Aorta (tissue), 5 donors: ENCODE measurements around the gene CD244. TPM values are rescaled to one million over a fixed set of nuclear protein-coding genes. Genes with fewer than 3 reads are reported as not detected.
"Not testable (repeated sequence)": the region's sequence is repeated elsewhere in the genome, so short reads cannot be mapped to it uniquely, and the experiment has no call there.

ENCODE experiments used
- ATAC-seq: fragments of 200-7000 bp; cut with Tn5 transposase; one replicate; pipeline ENCODE4 v1.9.1; 2022; ENCODE audit warnings: moderate library complexity; ENCODE audit not compliant: low FRiP score
- DNase-seq, 2 donors: peaks; one replicate each; pipeline ENCODE4 v3.0.0-alpha.2; 2020
- H3K27ac ChIP-seq, 2 donors: one replicate each; pipeline ENCODE4 v1.5.1; 2013; ENCODE audit warnings: low read length in 2 of 2, mild to moderate bottlenecking in 2 of 2, moderate library complexity in 2 of 2, control low read depth in 1 of 2, inconsistent platforms in 1 of 2, low read depth in 1 of 2
- H3K27me3 ChIP-seq, 2 donors: one replicate each; pipeline ENCODE4 v1.6.1; 2013; ENCODE audit warnings: control low read depth in 1 of 2, low read length in 1 of 2, mild to moderate bottlenecking in 1 of 2, moderate library complexity in 1 of 2; ENCODE audit not compliant: insufficient read depth in 2 of 2, control insufficient read depth in 1 of 2
- H3K36me3 ChIP-seq, 2 donors: one replicate each; pipeline ENCODE4 v1.6.1; 2013; ENCODE audit warnings: control low read depth in 1 of 2, low read length in 1 of 2, mild to moderate bottlenecking in 1 of 2; ENCODE audit not compliant: insufficient read depth in 2 of 2, control insufficient read depth in 1 of 2
- H3K4me1 ChIP-seq, 2 donors: one replicate each; pipeline ENCODE4 v1.6.1; 2013; ENCODE audit warnings: low read length in 2 of 2, control low read depth in 1 of 2, mild to moderate bottlenecking in 1 of 2, moderate library complexity in 1 of 2; ENCODE audit not compliant: insufficient read depth in 2 of 2, control insufficient read depth in 1 of 2
- H3K4me3 ChIP-seq, 2 donors: one replicate each; pipeline ENCODE4 v1.5.1; 2013; ENCODE audit warnings: low read length in 2 of 2, control low read depth in 1 of 2, mild to moderate bottlenecking in 1 of 2
- H3K9me3 ChIP-seq: one replicate; pipeline ENCODE4 v1.6.1; 2013; ENCODE audit warnings: mild to moderate bottlenecking, low read length; ENCODE audit not compliant: control insufficient read depth
- WGBS, 2 donors: extraction: QIAGEN DNeasy Blood & Tissue Kit; methylation state at CpG; one replicate each; pipeline ENCODE4 v1.1.7; 2013; 5-methylcytosine and 5-hydroxymethylcytosine counted together
- intact Hi-C, 2 donors: fragments of 100-400 bp; cut with DNase I; formaldehyde crosslinking; loops; one replicate each; pipeline versions ENCODE4 v1.14.2 to v1.15.0; 2022
- polyA plus RNA-seq, 2 donors: library from polyadenylated mRNA; stranded (reverse); fragments of 200-250 nt; gene quantifications; one replicate each; pipeline ENCODE4 v1.2.3, GENCODE V29; 2013
- total RNA-seq, 2 donors: library from RNA; stranded (reverse); fragmentation: NEBNext Ultra II Directional; extraction: Animal tissue kit (Norgen Biotek cat#: 25700); gene quantifications; one replicate each; pipeline ENCODE4 v1.2.1, GENCODE V29; 2021
- donor health status: healthy with polysubstance abuse.
- donor health status: Bipolar disorder and iron deficiency.
- donor health status: DM: no; HTN: no; CAD: no.
- donor health status: DM: no; HTN: no; CAD: no.
- donor health status: DM: yes; HTN: yes; CAD: no.

The CD244 gene
- total and polyA plus RNA-seq, 4 donors, result 0.26 to 1.9 (median 0.55) TPM

GRCh38 chr1:160901768-160902167 is 39.1 kb upstream of the CD244 start:
- ATAC-seq, result no peak
- 87 to 94% methylated on average over 2 of the region's 2 CpGs for WGBS, 2 donors
- intact Hi-C loops, result no loop called here

GRCh38 chr1:160900683-160901082 is 38.0 kb upstream of the CD244 start:
- H3K4me3 ChIP-seq, H3K27me3 ChIP-seq, DNase-seq, intact Hi-C loops, ATAC-seq, H3K9me3 ChIP-seq, H3K4me1 ChIP-seq, H3K27ac ChIP-seq, H3K36me3 ChIP-seq: not testable (repeated sequence)
- 63 to 73% methylated on average over 3 of the region's 3 CpGs for WGBS, 2 donors

More at GRCh38 chr1:160901768-160902167, 39.1 kb upstream of the CD244 start:
- H3K9me3 ChIP-seq, result no peaks in the 10 kb centered on the region
- no peak for DNase-seq
- H3K4me3 ChIP-seq, result no peak overlapping the region
- H3K36me3 ChIP-seq, result no peaks in the 10 kb centered on the region
- H3K27ac ChIP-seq, result no peak overlapping the region
- H3K27me3 ChIP-seq, result no peaks in the 10 kb centered on the region
- H3K4me1 ChIP-seq, result peaks cover 0 to 3% of the 10 kb centered on the region in 2 donors

- WGBS, 2 donors, result 96% methylated on average over 18 of the region's 18 CpGs
- H3K4me3 ChIP-seq, intact Hi-C loops, ATAC-seq, H3K4me1 ChIP-seq, H3K9me3 ChIP-seq, H3K27me3 ChIP-seq, H3K27ac ChIP-seq, H3K36me3 ChIP-seq, DNase-seq: not testable (repeated sequence)
These were observed 31.9 kb upstream of the CD244 start for GRCh38 chr1:160894368-160895135.

GRCh38 chr1:160891474-160891873 is 28.8 kb upstream of the CD244 start:
- H3K9me3 ChIP-seq, result peaks cover 4% of the 10 kb centered on the region
- H3K36me3 ChIP-seq, result no peaks in the 10 kb centered on the region
- no peak overlapping the region for H3K4me3 ChIP-seq
- intact Hi-C loops, result no loop called here
- ATAC-seq, result no peak
- 50 to 57% methylated on average over 2 of the region's 2 CpGs for WGBS, 2 donors
- no peak for DNase-seq
- H3K4me1 ChIP-seq, result no peaks in the 10 kb centered on the region
- no peak overlapping the region for H3K27ac ChIP-seq
- no peaks in the 10 kb centered on the region for H3K27me3 ChIP-seq

GRCh38 chr1:160888926-160889325 is 26.2 kb upstream of the CD244 start:
- Histone ChIP-seq H3K4me1 (no peaks in the 10 kb centered on the region), H3K9me3 (peaks cover 1% of the 10 kb centered on the region), H3K4me3 (no peak overlapping the region), H3K27me3 (no peaks in the 10 kb centered on the region), H3K36me3 (no peaks in the 10 kb centered on the region), H3K27ac (no peak overlapping the region)
- WGBS, 2 donors, result 35 to 38% methylated on average over 2 of the region's 2 CpGs
- no peak for ATAC-seq
- intact Hi-C loops, result no loop called here
- no peak for DNase-seq

- DNase-seq (no peak), ATAC-seq (no peak)
- no peaks in the 10 kb centered on the region for H3K36me3 ChIP-seq
- no peak overlapping the region for H3K27ac ChIP-seq
- WGBS, 2 donors, result 90 to 91% methylated on average over 2 of the region's 2 CpGs
- H3K4me3 ChIP-seq, result no peak overlapping the region
- intact Hi-C loops, result no loop called here
- no peaks in the 10 kb centered on the region for H3K27me3 ChIP-seq
- no peaks in the 10 kb centered on the region for H3K9me3 ChIP-seq
- H3K4me1 ChIP-seq, result no peaks in the 10 kb centered on the region
These were observed 24.4 kb upstream of the CD244 start for GRCh38 chr1:160887071-160887470.

- Histone ChIP-seq H3K4me3 (no peak within 1 kb of the TSS), H3K4me1 (no peaks in the 10 kb centered on the region), H3K27me3 (no peaks in the 10 kb centered on the region), H3K9me3 (no peaks in the 10 kb centered on the region), H3K36me3 (no peaks in the 10 kb centered on the region), H3K27ac (no peak within 1 kb of the TSS)
- 44% methylated on average over 5 of the region's 5 CpGs for WGBS, 2 donors
- ATAC-seq (no peak), DNase-seq (no peak)
- intact Hi-C loops, result no loop called here
These were observed 22.4 kb upstream of the CD244 start, which contains the start of gene ITLN1 for GRCh38 chr1:160885042-160885441. Gene ITLN1 (minus strand): TSS chr1:160885180. CDS start chr1:160884877, 303 bp downstream.

- no peaks in the 10 kb centered on the region for H3K36me3 ChIP-seq
- no peak for DNase-seq
These were observed 21.9 kb upstream of the CD244 start for GRCh38 chr1:160884579-160884978.

More at GRCh38 chr1:160884579-160884978, 21.9 kb upstream of the CD244 start:
- Histone ChIP-seq H3K4me3 (no peak overlapping the region), H3K27ac (no peak overlapping the region), H3K27me3 (no peaks in the 10 kb centered on the region), H3K4me1 (no peaks in the 10 kb centered on the region), H3K9me3 (no peaks in the 10 kb centered on the region)
- ATAC-seq, result no peak
- 86 to 91% methylated on average over 6 of the region's 6 CpGs for WGBS, 2 donors
- intact Hi-C loops, result no loop called here
